Placental epithelial cell (primary cell): ENCODE results near the gene NDST3. TPM values are rescaled to one million over a fixed set of nuclear protein-coding genes. Genes with fewer than 3 reads are reported as not detected.

Experiments
- small RNA-seq: library from RNA; depleted of rRNA; stranded (forward); fragments of <200 nt; gene quantifications from one replicate; pipeline ENCODE3, GENCODE V24; 2012
- total RNA-seq: library from RNA; depleted of rRNA; stranded (reverse); fragments of >200 nt; gene quantifications from 2 replicates; pipeline ENCODE4 v1.2.3, GENCODE V29; 2012

The NDST3 gene
- 2.0 and 2.3 TPM in 2 replicates for total RNA-seq

DNA sequence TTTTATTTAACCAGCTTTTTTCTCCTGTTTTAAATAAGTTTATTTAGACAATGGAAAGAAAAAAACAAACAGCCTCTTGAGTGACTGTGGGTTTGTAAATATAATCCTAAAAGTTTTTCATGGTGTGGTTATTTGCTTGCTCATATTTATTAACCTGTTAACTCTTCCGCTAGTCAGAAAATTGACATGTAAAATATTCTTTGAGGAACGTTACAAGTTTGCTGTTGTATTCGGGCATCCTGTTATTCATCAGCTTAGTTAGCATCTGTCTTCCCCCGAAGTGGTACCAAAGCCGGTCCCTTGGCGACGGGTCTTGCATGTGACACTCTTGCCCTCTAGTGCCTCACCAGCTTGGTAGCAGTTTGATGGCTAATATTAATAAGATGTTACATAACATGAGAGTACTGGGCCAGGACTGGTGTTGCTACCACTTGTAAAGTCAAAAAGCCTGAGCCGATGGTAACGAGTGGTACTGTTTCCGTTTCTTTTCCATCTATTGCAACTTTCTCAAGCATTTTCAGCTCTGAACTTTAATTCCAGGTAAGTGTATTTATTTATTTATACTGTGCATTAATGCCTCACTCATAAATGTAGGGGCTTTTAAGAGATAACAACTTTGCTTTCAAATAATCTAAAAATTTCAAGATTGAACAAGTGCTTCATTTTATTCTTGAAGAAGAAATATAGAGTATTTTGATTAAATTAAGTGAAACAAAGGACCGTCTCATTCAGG is at the start of gene NDST3:
Gene NDST3, plus strand, starts transcription at position 434 of the 733 bp plus-strand sequence. CDS start 19,425 bp downstream, outside the sequence.

Small RNAs within 50 kb of the gene (small RNA-seq; reads per million reads assigned to genes)
- gene SNORA24: not detected
